K562 (cell line): ENCODE data around the gene ODC1. TPM values are rescaled to one million over a fixed set of nuclear protein-coding genes. Genes with fewer than 3 reads are reported as not detected.

Source experiments
- ATAC-seq: fragments of 200-7000 bp; cut with Tn5 transposase; 3 replicates; pipeline ENCODE4 v1.9.1; 2020; ENCODE audit warnings: moderate library complexity
- BruUV-seq: library from RNA; stranded (reverse); fragments of 400-500 nt; replicated peaks from 2 replicates; lab custom pipeline; 2021; lab: Mats Ljungman, UMichigan
- CTCF ChIA-PET: fragments of 300-600 bp; formaldehyde crosslinking; extraction: SDS; loops from one replicate; lab custom pipeline; 2021; ENCODE audit warnings: low intra/inter-chr PET ratio; lab: Yijun Ruan, JAX
- POLR2A ChIA-PET: fragments of 300-600, 350-650 bp; sonication (Branson Sonifier 250); formaldehyde crosslinking; extraction: SDS; loops from one replicate; lab custom pipeline; 2021; ENCODE audit warnings: antibody characterized with exemption, inconsistent platforms; lab: Yijun Ruan, JAX
- DNase-seq, 4 experiments: peaks; one replicate each; pipeline versions ENCODE4 v3.0.0 to v3.0.0-alpha.2; 2011 to 2018; ENCODE audit warnings: low spot score in 3 of 4, mixed read lengths in 3 of 4; ENCODE audit errors: extremely low read depth in 1 of 4
- FAIRE-seq: peaks from 2 replicates; lab custom pipeline; 2011; peaks lifted over from hg19 to GRCh38; lab: Jason Lieb, UNC
- H2AFZ ChIP-seq: 2 replicates; pipeline ENCODE4 v1.6.0; 2011; ENCODE audit warnings: low read depth, low read length, control low read depth, inconsistent platforms
- H3K27ac ChIP-seq: fragments of 200-600 bp; 3 replicates; pipeline ENCODE4 v1.8.0; 2011; ENCODE audit warnings: low read depth, mild to moderate bottlenecking, control low read depth, inconsistent platforms, low read length, moderate library complexity, mixed read lengths; ENCODE audit errors: extremely low read depth
- H3K27me3 ChIP-seq, 2 experiments: fragments of 300-600 bp in 1 of 2; 2 replicates in 1 of 2; 3 replicates in 1 of 2; pipeline versions ENCODE4 v1.6.0 to v1.8.0; 2011; ENCODE audit warnings: inconsistent platforms in 2 of 2, low read length in 2 of 2, mild to moderate bottlenecking in 1 of 2, mixed read lengths in 1 of 2, moderate library complexity in 1 of 2; ENCODE audit not compliant: control insufficient read depth in 2 of 2, insufficient read depth in 2 of 2
- H3K36me3 ChIP-seq: fragments of 300-600 bp; 3 replicates; pipeline ENCODE4 v1.8.0; 2011; ENCODE audit warnings: mild to moderate bottlenecking, low read length, inconsistent platforms; ENCODE audit not compliant: control insufficient read depth, insufficient read depth
- H3K4me1 ChIP-seq, 2 experiments: fragments of 200-600 bp in 1 of 2; replicated peaks in 1 of 2; 2 replicates in 1 of 2; 3 replicates in 1 of 2; pipeline versions ENCODE4 v1.5.1 to v1.8.0; 2011; ENCODE audit warnings: inconsistent platforms in 2 of 2, low read length in 2 of 2, mild to moderate bottlenecking in 1 of 2, mixed read lengths in 1 of 2, moderate library complexity in 1 of 2; ENCODE audit not compliant: control insufficient read depth in 2 of 2, insufficient read depth in 2 of 2
- H3K4me2 ChIP-seq: 2 replicates; pipeline ENCODE4 v1.6.1; 2011; ENCODE audit warnings: low read length, control low read depth, inconsistent platforms, mixed read lengths; ENCODE audit not compliant: insufficient read depth
- H3K4me3 ChIP-seq: fragments of 200-600 bp; sonication (generic), shearing (Covaris generic); 2 replicates; pipeline ENCODE4 v1.5.1; 2016; ENCODE audit warnings: control low read depth, inconsistent platforms
- H3K79me2 ChIP-seq: fragments of 200-600 bp; 3 replicates; pipeline ENCODE4 v1.8.0; 2011; ENCODE audit warnings: low read length, inconsistent platforms; ENCODE audit not compliant: control insufficient read depth, insufficient read depth
- H3K9ac ChIP-seq, 2 experiments: 2 replicates each; pipeline versions ENCODE4 v1.6.0 to v1.6.1; 2011; ENCODE audit warnings: low read depth in 2 of 2, low read length in 2 of 2, control low read depth in 1 of 2, inconsistent platforms in 1 of 2, mild to moderate bottlenecking in 1 of 2, mixed read lengths in 1 of 2; ENCODE audit not compliant: insufficient read depth in 1 of 2
- H3K9me1 ChIP-seq: one replicate; pipeline ENCODE4 v1.6.0; 2011; ENCODE audit warnings: inconsistent platforms, mild to moderate bottlenecking, low read length, moderate library complexity; ENCODE audit not compliant: control insufficient read depth, insufficient read depth
- H3K9me3 ChIP-seq: replicated peaks from 2 replicates; pipeline ENCODE4 v1.5.1; 2011; ENCODE audit warnings: low read depth, low read length, inconsistent platforms; ENCODE audit not compliant: control insufficient read depth, insufficient read depth
- H4K20me1 ChIP-seq: replicated peaks from 2 replicates; pipeline ENCODE4 v1.6.1; 2011; ENCODE audit warnings: low read length, inconsistent platforms, mixed read lengths; ENCODE audit not compliant: control insufficient read depth, insufficient read depth
- POLR2G ChIP-seq: fragments of 200-400 bp; formaldehyde crosslinking; IDR thresholded peaks from 2 replicates; pipeline ENCODE4 v1.6.1; 2017; ENCODE audit warnings: low read depth, mild to moderate bottlenecking, antibody characterized with exemption, low read length, moderate library complexity
- WGBS: fragments of 100-300 bp; shearing (Covaris generic); methylation state at CpG from one replicate; pipeline ENCODE4 v1.1.6; 2016; ENCODE audit warnings: low coverage, mixed read lengths; ENCODE audit not compliant: insufficient coverage; ENCODE audit errors: missing lambda C conversion rate; 5-methylcytosine and 5-hydroxymethylcytosine counted together
- in situ Hi-C: fragments of 300-500 bp; cut with MboI; formaldehyde crosslinking; loops from 4 replicates; pipeline ENCODE4 v1.15.0; 2018; ENCODE audit warnings: inconsistent platforms, mixed read lengths
- intact Hi-C: fragments of 100-400 bp; cut with micrococcal nuclease; formaldehyde crosslinking; loops from 2 replicates; pipeline ENCODE4 v1.14.2; 2022
- polyA plus RNA-seq, 8 experiments: library from polyadenylated mRNA; depleted of rRNA in 4 of 8; stranded (reverse) in 5 of 8; unstranded in 3 of 8; fragments of >200 nt; fragmentation: Nextera tagmentation in 2 of 8; fragmentation: Illumina TruSeq in 1 of 8; extraction: Ambion mirVana in 2 of 8; extraction: Trizol in 1 of 8; gene quantifications; 2 replicates each; pipeline versions ENCODE4 v1.2.1 to v1.2.3, GENCODE V29; 2011 to 2014; ENCODE audit warnings: inconsistent platforms in 1 of 8, missing spikeins in 1 of 8
- total RNA-seq, 7 experiments: library from RNA; depleted of rRNA in 6 of 7; stranded (reverse); fragments of >200 nt in 6 of 7; fragmentation: Illumina TruSeq in 2 of 7; extraction: Trizol in 2 of 7; gene quantifications; 2 replicates each; pipeline versions ENCODE4 v1.2.1 to v1.2.3, GENCODE V29; 2011 to 2021; ENCODE audit warnings: low replicate concordance in 1 of 7
- TF ChIP-seq, protein P1 (sequence below): sonication (generic); formaldehyde crosslinking; IDR thresholded peaks from 2 replicates; pipeline ENCODE4 v1.8.1; 2023; ENCODE audit warnings: missing genetic modification reagents, mild to moderate bottlenecking, borderline replicate concordance
- TF ChIP-seq, protein P2 (sequence below): fragments of 450-650 bp; IDR thresholded peaks from 2 replicates; pipeline ENCODE4 v1.6.1; 2016; ENCODE audit warnings: borderline replicate concordance
- TF ChIP-seq, protein P3 (sequence below), 2 experiments: fragments of 450-650 bp; formaldehyde crosslinking in 1 of 2; IDR thresholded peaks; 2 replicates each; pipeline versions ENCODE4 v1.4.0 to v1.6.1; 2014 to 2020; ENCODE audit warnings: mild to moderate bottlenecking in 2 of 2, borderline replicate concordance in 1 of 2, low read depth in 1 of 2

The ODC1 gene
- total and polyA plus RNA-seq, 9 of the 15 experiments (the other 6 are each of a cell fraction or from before 2014, with no cell fraction given), result 142 to 563 (median 457) TPM

DNA sequence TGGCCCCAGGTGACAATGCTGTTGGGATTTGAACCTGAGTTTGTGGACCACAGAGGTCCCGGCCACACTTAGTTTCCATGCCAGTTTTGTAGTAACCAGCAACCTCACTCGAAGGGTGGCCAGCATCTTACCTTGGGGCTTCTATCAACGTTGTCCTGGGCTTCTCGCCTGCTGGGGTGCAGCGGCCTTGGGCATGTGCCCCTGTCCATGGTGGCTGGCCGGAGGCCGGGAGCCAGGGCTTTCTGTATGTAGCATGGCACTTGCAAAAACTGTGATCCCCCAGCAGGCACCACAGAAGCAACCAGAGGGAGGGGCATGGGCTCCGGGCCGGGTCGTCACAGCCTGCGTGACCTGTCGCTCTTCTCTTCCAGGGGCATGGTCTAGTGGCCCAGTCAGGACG, 51.7 kb downstream of the ODC1 start:
- BruUV-seq, result no TSS peak
- H3K4me1 ChIP-seq, result peaks cover 21 to 30% of the 10 kb centered on the region in 2 experiments
- peaks cover 20% of the 10 kb centered on the region for H4K20me1 ChIP-seq
- peaks cover 19% of the 10 kb centered on the region; the same call in 2 of the 3 replicates for H3K36me3 ChIP-seq
- no peak for DNase-seq
- H3K79me2 ChIP-seq, result peaks cover 35% of the 10 kb centered on the region
- intact Hi-C loops (no loop called here), in situ Hi-C loops (no loop called here)
- no peak overlapping the region for H3K9ac ChIP-seq
- WGBS, result 94% methylated on average over 7 of the region's 13 CpGs
- H2AFZ ChIP-seq, result no peak overlapping the region
- no peak for ATAC-seq
- H3K27me3 ChIP-seq, result no peaks in the 10 kb centered on the region
- 0 out of 2 replicates have a peak, but pooled peaks cover 1% of the 10 kb centered on the region for H3K9me3 ChIP-seq
- H3K27ac ChIP-seq, result no peak overlapping the region
- no peak overlapping the region for H3K4me2 ChIP-seq
- H3K9me1 ChIP-seq, result peaks cover 8% of the 10 kb centered on the region
- no peak for FAIRE-seq
- CTCF ChIA-PET, result no interaction called here
- POLR2A ChIA-PET, result interaction anchor here (0.6 to 1.3 kb wide), 3 partner anchors 8 to 16 kb away, joined by 3 to 6 read pairs (median 4); no protein-coding TSS in a partner anchor
- H3K4me3 ChIP-seq, result no peak overlapping the region
- TF ChIP-seq, protein P1, sequence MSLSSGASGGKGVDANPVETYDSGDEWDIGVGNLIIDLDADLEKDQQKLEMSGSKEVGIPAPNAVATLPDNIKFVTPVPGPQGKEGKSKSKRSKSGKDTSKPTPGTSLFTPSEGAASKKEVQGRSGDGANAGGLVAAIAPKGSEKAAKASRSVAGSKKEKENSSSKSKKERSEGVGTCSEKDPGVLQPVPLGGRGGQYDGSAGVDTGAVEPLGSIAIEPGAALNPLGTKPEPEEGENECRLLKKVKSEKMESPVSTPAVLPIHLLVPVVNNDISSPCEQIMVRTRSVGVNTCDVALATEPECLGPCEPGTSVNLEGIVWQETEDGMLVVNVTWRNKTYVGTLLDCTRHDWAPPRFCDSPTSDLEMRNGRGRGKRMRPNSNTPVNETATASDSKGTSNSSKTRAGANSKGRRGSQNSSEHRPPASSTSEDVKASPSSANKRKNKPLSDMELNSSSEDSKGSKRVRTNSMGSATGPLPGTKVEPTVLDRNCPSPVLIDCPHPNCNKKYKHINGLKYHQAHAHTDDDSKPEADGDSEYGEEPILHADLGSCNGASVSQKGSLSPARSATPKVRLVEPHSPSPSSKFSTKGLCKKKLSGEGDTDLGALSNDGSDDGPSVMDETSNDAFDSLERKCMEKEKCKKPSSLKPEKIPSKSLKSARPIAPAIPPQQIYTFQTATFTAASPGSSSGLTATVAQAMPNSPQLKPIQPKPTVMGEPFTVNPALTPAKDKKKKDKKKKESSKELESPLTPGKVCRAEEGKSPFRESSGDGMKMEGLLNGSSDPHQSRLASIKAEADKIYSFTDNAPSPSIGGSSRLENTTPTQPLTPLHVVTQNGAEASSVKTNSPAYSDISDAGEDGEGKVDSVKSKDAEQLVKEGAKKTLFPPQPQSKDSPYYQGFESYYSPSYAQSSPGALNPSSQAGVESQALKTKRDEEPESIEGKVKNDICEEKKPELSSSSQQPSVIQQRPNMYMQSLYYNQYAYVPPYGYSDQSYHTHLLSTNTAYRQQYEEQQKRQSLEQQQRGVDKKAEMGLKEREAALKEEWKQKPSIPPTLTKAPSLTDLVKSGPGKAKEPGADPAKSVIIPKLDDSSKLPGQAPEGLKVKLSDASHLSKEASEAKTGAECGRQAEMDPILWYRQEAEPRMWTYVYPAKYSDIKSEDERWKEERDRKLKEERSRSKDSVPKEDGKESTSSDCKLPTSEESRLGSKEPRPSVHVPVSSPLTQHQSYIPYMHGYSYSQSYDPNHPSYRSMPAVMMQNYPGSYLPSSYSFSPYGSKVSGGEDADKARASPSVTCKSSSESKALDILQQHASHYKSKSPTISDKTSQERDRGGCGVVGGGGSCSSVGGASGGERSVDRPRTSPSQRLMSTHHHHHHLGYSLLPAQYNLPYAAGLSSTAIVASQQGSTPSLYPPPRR, result no peak
- TF ChIP-seq POLR2G, result 0 out of 2 replicates have a peak, but pooled peaks have one; percentile 15
- TF ChIP-seq, protein P2, sequence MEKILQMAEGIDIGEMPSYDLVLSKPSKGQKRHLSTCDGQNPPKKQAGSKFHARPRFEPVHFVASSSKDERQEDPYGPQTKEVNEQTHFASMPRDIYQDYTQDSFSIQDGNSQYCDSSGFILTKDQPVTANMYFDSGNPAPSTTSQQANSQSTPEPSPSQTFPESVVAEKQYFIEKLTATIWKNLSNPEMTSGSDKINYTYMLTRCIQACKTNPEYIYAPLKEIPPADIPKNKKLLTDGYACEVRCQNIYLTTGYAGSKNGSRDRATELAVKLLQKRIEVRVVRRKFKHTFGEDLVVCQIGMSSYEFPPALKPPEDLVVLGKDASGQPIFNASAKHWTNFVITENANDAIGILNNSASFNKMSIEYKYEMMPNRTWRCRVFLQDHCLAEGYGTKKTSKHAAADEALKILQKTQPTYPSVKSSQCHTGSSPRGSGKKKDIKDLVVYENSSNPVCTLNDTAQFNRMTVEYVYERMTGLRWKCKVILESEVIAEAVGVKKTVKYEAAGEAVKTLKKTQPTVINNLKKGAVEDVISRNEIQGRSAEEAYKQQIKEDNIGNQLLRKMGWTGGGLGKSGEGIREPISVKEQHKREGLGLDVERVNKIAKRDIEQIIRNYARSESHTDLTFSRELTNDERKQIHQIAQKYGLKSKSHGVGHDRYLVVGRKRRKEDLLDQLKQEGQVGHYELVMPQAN, result no peak
- TF ChIP-seq, protein P3, sequence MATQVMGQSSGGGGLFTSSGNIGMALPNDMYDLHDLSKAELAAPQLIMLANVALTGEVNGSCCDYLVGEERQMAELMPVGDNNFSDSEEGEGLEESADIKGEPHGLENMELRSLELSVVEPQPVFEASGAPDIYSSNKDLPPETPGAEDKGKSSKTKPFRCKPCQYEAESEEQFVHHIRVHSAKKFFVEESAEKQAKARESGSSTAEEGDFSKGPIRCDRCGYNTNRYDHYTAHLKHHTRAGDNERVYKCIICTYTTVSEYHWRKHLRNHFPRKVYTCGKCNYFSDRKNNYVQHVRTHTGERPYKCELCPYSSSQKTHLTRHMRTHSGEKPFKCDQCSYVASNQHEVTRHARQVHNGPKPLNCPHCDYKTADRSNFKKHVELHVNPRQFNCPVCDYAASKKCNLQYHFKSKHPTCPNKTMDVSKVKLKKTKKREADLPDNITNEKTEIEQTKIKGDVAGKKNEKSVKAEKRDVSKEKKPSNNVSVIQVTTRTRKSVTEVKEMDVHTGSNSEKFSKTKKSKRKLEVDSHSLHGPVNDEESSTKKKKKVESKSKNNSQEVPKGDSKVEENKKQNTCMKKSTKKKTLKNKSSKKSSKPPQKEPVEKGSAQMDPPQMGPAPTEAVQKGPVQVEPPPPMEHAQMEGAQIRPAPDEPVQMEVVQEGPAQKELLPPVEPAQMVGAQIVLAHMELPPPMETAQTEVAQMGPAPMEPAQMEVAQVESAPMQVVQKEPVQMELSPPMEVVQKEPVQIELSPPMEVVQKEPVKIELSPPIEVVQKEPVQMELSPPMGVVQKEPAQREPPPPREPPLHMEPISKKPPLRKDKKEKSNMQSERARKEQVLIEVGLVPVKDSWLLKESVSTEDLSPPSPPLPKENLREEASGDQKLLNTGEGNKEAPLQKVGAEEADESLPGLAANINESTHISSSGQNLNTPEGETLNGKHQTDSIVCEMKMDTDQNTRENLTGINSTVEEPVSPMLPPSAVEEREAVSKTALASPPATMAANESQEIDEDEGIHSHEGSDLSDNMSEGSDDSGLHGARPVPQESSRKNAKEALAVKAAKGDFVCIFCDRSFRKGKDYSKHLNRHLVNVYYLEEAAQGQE (IDR thresholded peaks at IDR 0.05; ENCODE audit: borderline replicate concordance), result 0 out of 2 replicates have a peak, but pooled peaks have one; percentile 11
- TF ChIP-seq, protein P3 (CRISPR knock-in tag; IDR thresholded peaks at IDR 0.05; ENCODE audit: low read depth), result no peak
